Body of pancreas (tissue), 4 donors: ENCODE measurements around the gene CHN2. TPM values are rescaled to one million over a fixed set of nuclear protein-coding genes. Genes with fewer than 3 reads are reported as not detected.

ENCODE experiments used
- ATAC-seq: fragments of 150-250 bp; one replicate; pipeline ENCODE4 v1.9.1; 2016
- DNase-seq, 4 donors: peaks; one replicate each; pipeline ENCODE4 v3.0.0-alpha.2; 2019
- H3K27ac ChIP-seq, 4 donors: fragments of 200-600 bp; sonication (generic); 1 replicate in 3 of 4; 2 replicates in 1 of 4; pipeline versions ENCODE4 v1.5.1 to v1.6.1; 2016 to 2019; ENCODE audit warnings: mild to moderate bottlenecking in 1 of 4, mixed read lengths in 1 of 4, moderate library complexity in 1 of 4
- H3K27me3 ChIP-seq, 2 donors: fragments of 200-600 bp; sonication (generic); one replicate each; pipeline ENCODE4 v1.6.0; 2016; ENCODE audit warnings: mild to moderate bottlenecking in 1 of 2
- H3K36me3 ChIP-seq, 2 donors: fragments of 200-600 bp; sonication (generic); replicated peaks in 1 of 2; 2 replicates each; pipeline ENCODE4 v1.5.1; 2016; ENCODE audit warnings: low read depth in 2 of 2; ENCODE audit not compliant: insufficient read depth in 1 of 2
- H3K4me1 ChIP-seq: fragments of 200-600 bp; sonication (generic); one replicate; pipeline ENCODE4 v1.6.0; 2016
- H3K4me3 ChIP-seq, 2 donors: fragments of 200-600 bp; sonication (generic); 1 replicate in 1 of 2; 2 replicates in 1 of 2; pipeline ENCODE4 v1.5.1; 2016 to 2019
- H3K9me3 ChIP-seq, 3 donors: fragments of 200-600 bp; sonication (generic); 1 replicate in 2 of 3; 2 replicates in 1 of 3; pipeline ENCODE4 v1.5.1; 2016
- POLR2A ChIP-seq, 3 donors: fragments of 450-650 bp; IDR thresholded peaks; one replicate each; pipeline ENCODE4 v1.6.1; 2016; ENCODE audit warnings: antibody characterized with exemption in 3 of 3, mild to moderate bottlenecking in 2 of 3
- whole genome bisulfite sequencing, 2 donors: methylation state at CpG; one replicate each; pipeline ENCODE4 v1.1.5; 2017; 5-methylcytosine and 5-hydroxymethylcytosine counted together
- intact Hi-C: fragments of 100-400 bp; cut with DNase I; formaldehyde crosslinking; loops from one replicate; pipeline ENCODE4 v1.15.1; 2023
- total RNA-seq, 2 donors: library from RNA; depleted of rRNA; stranded (reverse); fragments of >200 nt; gene quantifications; one replicate each; pipeline ENCODE4 v1.1.0, GENCODE V29; 2016
- TF ChIP-seq, protein P1 (sequence below), 7 experiments: fragments of 450-650 bp in 4 of 7; fragments of 200-600 bp in 3 of 7; sonication (generic) in 3 of 7; IDR thresholded peaks; one replicate each; pipeline ENCODE4 v1.5.1; 2016 to 2019; ENCODE audit warnings: antibody characterized with exemption in 7 of 7

CHN2 gene
- total RNA-seq, 2 donors from 2014 or later, result 55.7 to 58.6 TPM

DNA sequence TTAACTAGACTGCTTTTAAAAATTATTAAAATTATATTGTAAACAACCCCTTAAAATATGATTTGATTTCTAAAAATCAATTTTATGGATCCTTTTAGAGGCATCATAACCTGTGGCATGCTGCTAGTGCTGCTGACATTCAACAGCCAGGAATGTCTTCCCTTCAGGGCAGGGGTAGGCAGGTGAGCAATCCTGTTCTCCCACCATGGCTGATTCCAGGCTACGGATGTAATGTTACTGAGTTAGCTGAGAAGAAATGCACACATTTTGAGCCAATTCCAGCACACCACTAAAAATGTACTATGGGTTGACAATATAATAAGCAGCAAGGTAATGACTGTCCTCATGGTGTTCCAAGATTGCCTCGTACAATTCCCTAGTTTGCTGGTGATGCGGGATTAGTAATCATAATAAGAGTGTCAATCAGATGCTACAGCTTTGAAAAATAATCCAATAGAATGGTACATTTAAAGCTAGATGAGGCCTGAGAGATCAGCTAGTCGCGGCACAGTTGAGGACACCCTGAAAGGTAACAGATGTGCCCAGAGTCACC lies 260.4 kb downstream of the CHN2 start:
- Histone ChIP-seq H3K27me3 (no peaks in the 10 kb centered on the region), H3K9me3 (no peaks in the 10 kb centered on the region), H3K27ac (no peak overlapping the region), H3K36me3 (peaks cover 0 to 1% of the 10 kb centered on the region in 2 donors), H3K4me3 (no peak overlapping the region), H3K4me1 (no peaks in the 10 kb centered on the region)
- ATAC-seq (no peak), DNase-seq (no peak)
- 96 to 98% methylated on average over 5 of the region's 5 CpGs for WGBS, 2 donors
- intact Hi-C loops, result no loop called here
- no peak for TF ChIP-seq POLR2A (IDR thresholded peaks at IDR 0.05)
- TF ChIP-seq, protein P1, sequence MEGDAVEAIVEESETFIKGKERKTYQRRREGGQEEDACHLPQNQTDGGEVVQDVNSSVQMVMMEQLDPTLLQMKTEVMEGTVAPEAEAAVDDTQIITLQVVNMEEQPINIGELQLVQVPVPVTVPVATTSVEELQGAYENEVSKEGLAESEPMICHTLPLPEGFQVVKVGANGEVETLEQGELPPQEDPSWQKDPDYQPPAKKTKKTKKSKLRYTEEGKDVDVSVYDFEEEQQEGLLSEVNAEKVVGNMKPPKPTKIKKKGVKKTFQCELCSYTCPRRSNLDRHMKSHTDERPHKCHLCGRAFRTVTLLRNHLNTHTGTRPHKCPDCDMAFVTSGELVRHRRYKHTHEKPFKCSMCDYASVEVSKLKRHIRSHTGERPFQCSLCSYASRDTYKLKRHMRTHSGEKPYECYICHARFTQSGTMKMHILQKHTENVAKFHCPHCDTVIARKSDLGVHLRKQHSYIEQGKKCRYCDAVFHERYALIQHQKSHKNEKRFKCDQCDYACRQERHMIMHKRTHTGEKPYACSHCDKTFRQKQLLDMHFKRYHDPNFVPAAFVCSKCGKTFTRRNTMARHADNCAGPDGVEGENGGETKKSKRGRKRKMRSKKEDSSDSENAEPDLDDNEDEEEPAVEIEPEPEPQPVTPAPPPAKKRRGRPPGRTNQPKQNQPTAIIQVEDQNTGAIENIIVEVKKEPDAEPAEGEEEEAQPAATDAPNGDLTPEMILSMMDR (IDR thresholded peaks at IDR 0.05), result no peak

DNA sequence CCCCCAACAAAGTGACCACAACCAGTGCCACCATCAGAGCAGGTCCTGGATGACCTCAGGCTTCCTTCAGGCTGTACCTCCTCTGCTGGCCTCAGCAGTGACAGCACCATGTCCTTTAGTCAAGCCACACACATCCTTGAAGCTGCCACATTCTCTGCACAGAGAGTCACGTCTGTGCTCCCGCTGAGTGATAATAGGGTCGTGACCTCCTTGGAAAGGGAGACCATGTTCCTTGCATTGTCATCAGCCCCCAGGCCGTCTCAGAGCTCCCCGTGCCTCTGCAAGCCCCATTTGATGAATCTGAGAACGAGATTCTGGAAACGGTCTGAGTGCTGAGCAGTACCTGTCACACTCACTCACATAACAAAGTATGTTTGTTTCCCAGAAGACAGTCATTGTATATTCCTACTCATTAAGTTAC lies 262.6 kb downstream of the CHN2 start:
- Histone ChIP-seq H3K4me1 (no peaks in the 10 kb centered on the region), H3K27ac (no peak overlapping the region), H3K36me3 (no peaks in the 10 kb centered on the region), H3K27me3 (no peaks in the 10 kb centered on the region), H3K9me3 (no peaks in the 10 kb centered on the region), H3K4me3 (no peak overlapping the region)
- ATAC-seq, result no peak
- intact Hi-C loops, result no loop called here
- no peak for DNase-seq
- 77% methylated on average over 7 of the region's 7 CpGs for WGBS, 2 donors
- TF ChIP-seq POLR2A (IDR thresholded peaks at IDR 0.05), result no peak
- TF ChIP-seq, protein P1 (IDR thresholded peaks at IDR 0.05), result no peak

GRCh38 chr7:29457565-29458011 lies 263.0 kb downstream of the CHN2 start:
- no peaks in the 10 kb centered on the region for H3K27me3 ChIP-seq
- H3K9me3 ChIP-seq, result no peaks in the 10 kb centered on the region
- H3K36me3 ChIP-seq, result no peaks in the 10 kb centered on the region
- DNase-seq (no peak), ATAC-seq (no peak)
- H3K4me3 ChIP-seq, result no peak overlapping the region
- H3K27ac ChIP-seq, result no peak overlapping the region
- 80 to 85% methylated on average over 7 of the region's 7 CpGs for WGBS, 2 donors
- no peaks in the 10 kb centered on the region for H3K4me1 ChIP-seq
- intact Hi-C loops, result no loop called here
- TF ChIP-seq, protein P1 (IDR thresholded peaks at IDR 0.05), result no peak
- TF ChIP-seq POLR2A (IDR thresholded peaks at IDR 0.05), result no peak

- Histone ChIP-seq H3K27ac (no peak overlapping the region), H3K9me3 (no peaks in the 10 kb centered on the region), H3K36me3 (no peaks in the 10 kb centered on the region), H3K27me3 (no peaks in the 10 kb centered on the region), H3K4me1 (no peaks in the 10 kb centered on the region), H3K4me3 (no peak overlapping the region)
- 79 to 86% methylated on average over 7 of the region's 7 CpGs for WGBS, 2 donors
- intact Hi-C loops, result no loop called here
- no peak for TF ChIP-seq POLR2A (IDR thresholded peaks at IDR 0.05)
- TF ChIP-seq, protein P1 (IDR thresholded peaks at IDR 0.05), result no peak
- DNase-seq (no peak), ATAC-seq (no peak)
These were observed 264.4 kb downstream of the CHN2 start for GRCh38 chr7:29458933-29459332.

DNA sequence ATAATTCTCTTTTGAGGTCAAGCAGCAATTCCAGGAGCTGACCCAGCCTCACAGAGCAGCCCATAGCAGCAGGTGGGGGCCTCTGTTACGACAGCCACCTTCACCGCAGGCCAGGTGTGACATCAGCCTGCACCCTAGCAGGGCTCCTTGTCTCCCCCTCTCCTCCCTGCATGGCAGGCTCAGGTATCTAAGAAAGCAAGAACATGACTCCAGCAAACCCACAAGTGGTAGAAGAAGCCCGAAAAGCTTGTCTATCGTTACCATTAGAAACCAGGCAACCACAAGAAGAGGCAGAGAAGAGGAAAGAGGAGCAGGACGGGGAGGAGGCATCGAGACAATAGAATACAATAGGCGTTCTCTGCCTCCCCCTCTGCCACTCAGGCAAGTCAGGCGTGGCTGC lies 265.0 kb downstream of the CHN2 start:
- intact Hi-C loops, result no loop called here
- ATAC-seq, result no peak
- TF ChIP-seq, protein P1 (IDR thresholded peaks at IDR 0.05), result no peak
- no peak for TF ChIP-seq POLR2A (IDR thresholded peaks at IDR 0.05)
- Histone ChIP-seq H3K27me3 (no peaks in the 10 kb centered on the region), H3K27ac (no peak overlapping the region), H3K4me3 (no peak overlapping the region), H3K36me3 (no peaks in the 10 kb centered on the region), H3K9me3 (no peaks in the 10 kb centered on the region), H3K4me1 (no peaks in the 10 kb centered on the region)
- DNase-seq, result no peak
- WGBS, 2 donors, result 92 to 98% methylated on average over 8 of the region's 8 CpGs
